NCI-H446 (cell line): ENCODE results near the gene CLIP1.
A peak's percentile ranks its signal among the peaks of the same experiment; 100 is the strongest.

ENCODE experiments used
- DNase-seq, 2 experiments: peaks; one replicate each; lab custom pipeline; 2025; lab: John Stamatoyannopoulos, UW

Gene CLIP1

DNA sequence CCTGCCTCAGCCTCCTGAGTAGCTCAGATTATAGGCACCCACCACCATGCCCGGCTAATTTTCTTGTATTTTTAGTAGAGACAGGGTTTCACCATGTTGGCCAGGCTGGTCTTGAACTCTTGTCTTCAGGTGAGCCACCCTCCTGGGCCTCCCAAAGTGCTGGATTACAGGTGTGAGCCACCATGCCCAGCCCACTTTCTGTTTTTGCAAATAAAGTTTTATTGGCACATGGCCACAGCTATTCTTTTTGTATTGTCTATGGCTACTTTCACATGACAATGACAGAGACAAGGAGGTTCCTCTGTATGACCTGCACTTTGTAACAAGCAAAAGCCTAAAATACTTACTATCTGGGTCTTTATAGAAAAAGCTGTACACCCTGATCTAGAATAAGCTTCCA lies 176.9 kb downstream of the CLIP1 start:
- no peak for DNase-seq

DNA sequence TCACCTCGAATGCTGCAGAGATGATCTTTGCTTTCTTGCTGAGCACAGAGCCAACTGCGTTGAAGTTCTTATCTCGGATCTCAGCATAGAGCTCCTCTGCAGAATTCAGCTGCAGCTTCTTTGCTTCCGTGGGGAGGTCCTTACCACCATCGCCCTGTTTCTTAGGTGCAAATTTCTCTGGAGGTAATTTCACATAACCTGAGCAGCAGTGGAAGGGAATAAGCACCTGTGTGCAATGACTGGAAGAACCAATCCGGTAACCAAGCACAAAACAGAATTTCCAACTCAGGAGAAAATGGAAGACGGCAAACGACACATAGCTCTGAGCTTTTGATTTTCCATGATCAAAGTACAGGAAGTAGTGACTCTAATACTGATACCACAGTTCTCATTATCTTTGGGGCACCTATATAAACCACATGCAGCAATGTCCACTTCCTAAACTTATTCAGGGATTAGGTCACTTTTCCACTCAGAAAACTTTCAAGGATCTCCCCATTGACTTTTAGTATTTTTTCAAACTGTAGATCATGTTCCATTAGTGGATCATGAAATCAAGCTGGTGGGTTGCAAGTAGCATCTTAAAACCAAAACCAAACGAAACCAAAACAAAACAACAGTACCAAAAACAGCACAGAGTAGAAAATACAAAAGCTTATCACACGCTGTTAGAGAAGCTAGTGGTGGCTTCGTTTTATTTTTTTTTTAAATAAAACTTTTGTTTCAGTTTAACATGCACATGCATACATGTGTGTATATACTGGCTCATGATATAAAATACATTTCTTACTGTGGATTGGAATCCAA lies 177.7 kb downstream of the CLIP1 start:
- no peak for DNase-seq

DNA sequence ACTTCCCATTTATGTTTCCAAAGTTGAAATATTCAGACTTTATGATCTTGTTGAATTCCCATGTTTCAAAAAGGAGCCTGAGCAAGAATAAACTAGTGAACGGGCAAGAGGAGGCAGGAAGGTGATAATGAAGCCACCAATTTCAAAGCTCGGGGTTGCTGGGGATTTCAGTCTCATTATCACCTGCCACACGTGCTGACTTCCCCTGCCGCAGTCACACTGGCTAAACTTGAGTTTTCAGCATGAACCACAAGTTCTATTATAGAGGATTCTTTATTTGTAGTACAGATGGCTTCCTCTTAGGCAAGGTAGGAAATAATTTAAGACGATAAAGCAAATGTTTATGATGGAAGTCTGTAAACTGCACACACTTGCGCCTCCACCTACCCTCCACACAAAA lies 178.5 kb downstream of the CLIP1 start:
- DNase-seq: no peak

DNA sequence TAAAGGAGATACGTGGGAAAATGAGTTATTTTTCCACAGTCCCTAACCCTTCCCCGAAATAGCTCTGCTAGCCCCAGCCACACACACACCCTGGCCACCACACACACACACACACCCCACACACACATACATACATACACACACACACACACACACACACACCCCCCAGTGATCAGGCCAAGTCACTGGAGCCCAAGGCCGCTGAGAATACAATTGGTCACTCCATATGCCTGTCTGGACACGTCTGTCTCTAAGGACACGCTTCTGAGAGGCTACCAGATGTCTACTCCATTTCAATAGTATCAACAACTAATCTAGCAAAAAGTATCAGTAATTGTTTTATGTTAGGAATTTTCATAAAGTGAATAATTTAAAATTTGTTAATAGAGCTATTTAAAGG lies 183.6 kb downstream of the CLIP1 start:
- no peak for DNase-seq

DNA sequence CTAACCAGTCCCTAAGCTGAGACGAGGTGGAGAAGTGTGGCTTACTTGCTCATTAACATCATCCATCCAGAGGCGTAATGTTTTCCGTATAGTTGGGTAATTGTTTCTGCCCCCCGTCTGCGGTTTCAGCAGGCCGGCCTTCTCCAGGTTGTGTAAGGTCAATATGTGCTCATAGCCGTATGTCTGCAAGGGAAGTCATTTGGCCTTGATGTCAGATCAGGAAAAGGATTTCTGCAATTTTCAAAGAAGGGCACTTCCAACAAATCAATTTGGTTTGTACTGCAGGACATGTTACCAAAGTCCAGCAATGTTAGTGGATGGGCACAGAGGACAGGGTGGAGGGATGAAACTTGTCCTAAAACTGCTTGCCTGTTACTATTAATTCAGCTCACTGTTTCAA lies 186.7 kb downstream of the CLIP1 start:
- DNase-seq: no peak

DNA sequence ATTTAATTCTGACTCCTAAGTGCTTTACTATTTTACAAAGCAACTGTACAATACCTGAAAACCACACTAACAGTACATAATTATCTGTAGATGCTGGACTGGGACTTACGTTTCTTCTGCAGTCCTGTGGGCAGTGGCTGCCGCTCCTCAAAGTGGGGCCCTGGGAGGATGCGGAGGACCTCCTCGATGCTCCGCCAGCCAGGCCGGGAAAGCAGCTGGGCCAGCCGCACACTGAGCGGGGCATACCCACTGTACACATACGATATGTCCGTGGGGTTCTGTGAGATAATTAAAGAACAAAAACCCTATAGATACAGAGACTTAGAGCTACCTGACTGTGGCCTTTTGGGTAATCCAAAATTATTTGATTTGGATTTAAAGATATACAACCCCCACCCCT lies 189.8 kb downstream of the CLIP1 start:
- no peak for DNase-seq

DNA sequence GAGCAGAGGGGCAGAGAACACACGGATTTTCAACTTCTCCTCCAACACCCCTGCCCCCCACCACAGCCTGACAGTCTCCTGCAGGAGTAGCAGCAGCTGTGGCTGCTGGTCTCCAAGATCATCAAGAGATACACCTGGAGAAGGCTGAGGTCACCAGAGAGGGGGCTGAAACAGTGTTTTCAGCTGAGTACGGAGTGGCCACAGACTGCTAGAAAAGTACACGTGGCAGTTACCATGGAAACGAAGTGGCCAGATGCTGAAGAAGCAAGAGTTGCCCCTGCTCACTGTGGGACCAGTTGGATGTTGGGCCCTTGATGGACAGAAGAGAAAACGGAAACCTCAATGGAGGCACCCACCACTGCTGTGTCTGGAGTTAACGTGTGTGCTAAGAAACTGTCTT lies 191.7 kb downstream of the CLIP1 start:
- DNase-seq: no peak

DNA sequence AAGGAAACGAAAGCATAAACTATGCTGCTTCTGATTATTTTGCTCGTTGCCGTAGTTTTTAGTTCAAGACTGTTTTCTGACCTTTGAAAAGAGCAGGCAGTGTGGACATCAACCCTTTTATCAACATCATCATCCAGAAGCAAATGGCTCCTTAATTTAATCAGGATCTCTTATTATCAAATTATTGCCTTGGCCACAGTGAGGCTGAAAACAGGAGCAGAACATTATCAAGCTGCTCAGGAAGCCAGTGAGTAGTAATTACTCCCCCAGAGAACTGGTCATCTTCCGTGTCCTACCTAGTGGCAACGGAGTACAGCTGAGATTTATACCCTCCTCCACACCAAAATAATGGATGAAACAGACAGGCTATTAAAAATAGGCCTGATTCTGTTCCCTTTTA lies 194.4 kb downstream of the CLIP1 start:
- no peak for DNase-seq

DNA sequence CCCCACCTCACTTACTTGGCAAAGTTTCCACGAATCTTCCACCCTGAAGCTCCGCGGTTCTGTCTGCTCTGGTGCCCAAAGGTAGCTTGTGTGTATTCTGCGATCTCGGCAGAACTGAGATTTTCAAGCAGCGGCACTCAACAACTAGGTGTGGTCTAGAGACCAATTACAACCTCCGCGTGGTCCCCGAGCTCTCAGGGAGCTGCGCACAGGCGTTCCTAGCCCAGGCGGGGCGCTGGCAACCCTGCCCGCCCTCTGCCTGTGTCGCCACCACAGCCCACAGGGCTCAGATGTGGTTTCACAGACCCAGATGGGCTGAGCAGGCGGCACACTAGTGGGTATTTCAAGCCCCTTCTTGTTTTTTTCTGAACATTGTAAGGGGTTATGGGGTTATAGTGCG lies 195.1 kb downstream of the CLIP1 start:
- DNase-seq: no peak

DNA sequence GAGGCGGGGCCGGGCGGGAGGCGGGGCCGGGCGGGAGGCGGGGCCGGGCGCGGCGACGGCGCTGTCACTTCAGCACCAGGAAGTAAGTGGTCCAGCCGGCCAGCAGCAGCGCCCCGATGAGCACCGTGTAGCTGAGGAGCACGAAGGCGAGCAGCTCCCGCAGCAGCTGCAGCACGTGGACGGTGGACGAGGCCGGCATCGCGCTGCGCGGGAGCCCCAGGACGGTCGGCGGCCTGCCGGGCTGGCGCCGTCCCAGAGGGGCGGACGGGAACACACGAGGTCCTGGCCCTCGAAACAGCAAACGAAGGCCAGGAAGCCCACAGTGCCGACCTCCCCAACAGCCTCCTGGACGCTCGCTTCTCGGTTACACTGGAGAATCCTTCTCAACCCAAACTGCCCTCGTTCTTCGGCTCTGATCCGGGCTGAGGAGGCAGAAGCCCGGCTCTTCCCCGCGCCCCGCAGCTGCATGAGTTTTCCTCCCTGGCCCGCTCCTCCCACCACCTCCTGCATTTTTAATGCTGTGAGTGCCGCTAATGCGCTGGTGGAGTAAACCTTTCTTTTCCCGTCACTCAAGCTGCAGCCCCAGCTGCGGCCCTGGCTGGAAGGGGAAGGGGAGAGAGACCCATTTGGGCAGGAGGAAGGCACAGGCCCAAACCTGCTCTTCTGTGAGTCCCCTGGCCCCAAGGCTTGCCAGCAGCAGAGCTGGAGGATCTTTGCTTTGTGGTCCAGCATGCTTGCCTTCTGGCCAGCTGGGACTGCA lies 195.9 kb downstream of the CLIP1 start:
- no peak for DNase-seq

DNA sequence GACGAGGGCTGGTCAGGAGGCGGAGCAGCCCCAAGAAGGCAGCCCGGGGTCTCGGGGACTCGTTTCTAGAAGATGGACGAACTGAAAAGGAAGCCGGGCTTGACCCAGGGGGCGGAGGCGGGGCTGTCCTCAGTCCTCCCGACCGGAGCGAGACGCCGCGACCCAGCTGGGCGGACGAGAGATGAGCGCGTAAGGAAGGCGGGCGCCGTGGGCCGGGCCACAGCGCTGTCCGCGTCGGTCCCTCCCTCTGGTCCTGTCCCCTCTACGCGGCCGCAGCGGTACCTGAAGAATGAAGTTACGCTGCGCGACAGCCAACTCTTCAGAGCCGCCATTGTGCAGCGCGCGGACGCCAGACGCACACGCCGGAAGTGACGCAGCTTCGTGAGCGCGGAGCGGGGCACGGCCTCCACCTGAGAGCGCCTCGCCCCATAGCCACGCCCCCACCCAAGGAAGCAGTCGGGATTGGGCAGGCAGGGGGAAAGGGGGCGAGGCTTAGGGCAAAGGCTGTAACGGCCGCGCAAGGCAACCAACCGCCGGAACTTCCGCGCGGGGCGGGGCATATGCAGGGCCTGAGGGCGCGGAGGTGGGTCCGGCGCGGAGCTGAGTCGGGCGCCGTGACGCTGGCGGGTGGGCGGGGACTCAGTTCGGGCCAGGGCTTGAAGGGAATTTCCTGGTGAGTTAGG lies 196.6 kb downstream of the CLIP1 start, which contains the start of gene DIABLO:
DIABLO (minus strand) TSS at position 370 of the 683 bp plus-strand sequence; CDS start at position 332, 38 bp downstream.
- DNase-seq: peak; percentile 98 to 99
